HEK293 (cell line): ENCODE data around the gene PDZK1IP1.

Experiments
- CTCF ChIA-PET: fragments of 350-600 bp; formaldehyde crosslinking; extraction: SDS; loops from one replicate; lab custom pipeline; 2021; ENCODE audit warnings: antibody characterized with exemption; lab: Yijun Ruan, JAX
- POLR2A ChIA-PET: fragments of 300-600 bp; formaldehyde crosslinking; extraction: SDS; loops from one replicate; lab custom pipeline; 2020; ENCODE audit warnings: antibody characterized with exemption, inconsistent platforms; lab: Yijun Ruan, JAX
- H3K27ac ChIP-seq: fragments of 200-500 bp; sonication (Bioruptor generic); 2 replicates; pipeline ENCODE4 v1.5.1; 2014; ENCODE audit warnings: low read depth, low read length, control low read depth, inconsistent platforms; ENCODE audit errors: extremely low read depth
- H3K36me3 ChIP-seq, 2 experiments: fragments of 200-500 bp in 1 of 2; sonication (Bioruptor generic) in 1 of 2; 1 replicate in 1 of 2; 2 replicates in 1 of 2; pipeline ENCODE4 v1.5.1; 2014 to 2017; ENCODE audit warnings: inconsistent platforms in 2 of 2, low read length in 2 of 2; ENCODE audit not compliant: control insufficient read depth in 2 of 2, insufficient read depth in 1 of 2
- H3K4me1 ChIP-seq: fragments of 200-500 bp; sonication (Bioruptor generic); 2 replicates; pipeline ENCODE4 v1.5.1; 2014; ENCODE audit warnings: mild to moderate bottlenecking, low read length, inconsistent platforms; ENCODE audit not compliant: control insufficient read depth, insufficient read depth
- H3K4me3 ChIP-seq: 2 replicates; pipeline ENCODE4 v1.5.1; 2011; ENCODE audit warnings: low read depth, mild to moderate bottlenecking, control low read depth, low read length, moderate library complexity
- H3K9me3 ChIP-seq: fragments of 200-500 bp; sonication (Bioruptor generic); 2 replicates; pipeline ENCODE4 v1.5.1; 2014; ENCODE audit warnings: low read depth, low read length, inconsistent platforms; ENCODE audit not compliant: control insufficient read depth, insufficient read depth
- BCL11B ChIP-seq: fragments of 450-650 bp; formaldehyde crosslinking; IDR thresholded peaks from 2 replicates; pipeline ENCODE4 v1.5.1; 2016; ENCODE audit warnings: low read depth, missing biosample characterization, missing genetic modification characterization
- EGR2 ChIP-seq: fragments of 450-650 bp; formaldehyde crosslinking; IDR thresholded peaks from 2 replicates; pipeline ENCODE4 v1.5.1; 2016; ENCODE audit warnings: low read depth, missing biosample characterization, missing genetic modification characterization
- GLI2 ChIP-seq: fragments of 450-650 bp; formaldehyde crosslinking; IDR thresholded peaks from 2 replicates; pipeline ENCODE4; 2017; ENCODE audit warnings: missing biosample characterization, missing genetic modification characterization, low read depth, borderline replicate concordance
- KLF1 ChIP-seq: fragments of 450-650 bp; formaldehyde crosslinking; IDR thresholded peaks from 2 replicates; pipeline ENCODE4 v1.5.1; 2016; ENCODE audit warnings: missing biosample characterization, missing genetic modification characterization
- KLF7 ChIP-seq: fragments of 450-650 bp; formaldehyde crosslinking; IDR thresholded peaks from 2 replicates; pipeline ENCODE4 v1.5.1; 2016; ENCODE audit warnings: missing biosample characterization, missing genetic modification characterization, borderline replicate concordance
- PRDM10 ChIP-seq: fragments of 450-650 bp; formaldehyde crosslinking; IDR thresholded peaks from 2 replicates; pipeline ENCODE4 v1.5.1; 2016; ENCODE audit warnings: missing biosample characterization, missing genetic modification characterization
- ZFP3 ChIP-seq: fragments of 450-650 bp; formaldehyde crosslinking; IDR thresholded peaks from 2 replicates; pipeline ENCODE4 v1.5.1; 2016; ENCODE audit warnings: low read depth, missing biosample characterization, missing genetic modification characterization
- ZNF148 ChIP-seq: fragments of 450-650 bp; formaldehyde crosslinking; IDR thresholded peaks from 2 replicates; pipeline ENCODE4 v1.5.0; 2017; ENCODE audit warnings: missing biosample characterization, missing genetic modification characterization, borderline replicate concordance
- ZNF302 ChIP-seq: fragments of 450-650 bp; formaldehyde crosslinking; IDR thresholded peaks from 2 replicates; pipeline ENCODE4 v1.5.1; 2016; ENCODE audit warnings: missing biosample characterization, missing genetic modification characterization, low read depth
- ZNF521 ChIP-seq: fragments of 450-650 bp; formaldehyde crosslinking; IDR thresholded peaks from 2 replicates; pipeline ENCODE4 v1.5.1; 2017; ENCODE audit warnings: missing biosample characterization, mild to moderate bottlenecking, missing genetic modification characterization
- ZNF692 ChIP-seq: fragments of 450-650 bp; formaldehyde crosslinking; IDR thresholded peaks from 2 replicates; pipeline ENCODE4 v1.5.1; 2016; ENCODE audit warnings: missing biosample characterization, missing genetic modification characterization

Gene PDZK1IP1

GRCh38 chr1:47232187-47232874, 42.5 kb upstream of the PDZK1IP1 start, which contains the start of gene TAL1 (continued):
- TF ChIP-seq ZNF148 (tag by site-specific recombination) (no peak), KLF1 (no peak), ZNF302 (tag by site-specific recombination) (no peak), PRDM10 (tag by site-specific recombination) (no peak), ZNF521 (tag by site-specific recombination) (no peak), EGR2 (tag by site-specific recombination) (no peak)

- no peak for TF ChIP-seq GLI2 (tag by site-specific recombination)
- no peak for TF ChIP-seq ZFP3 (tag by site-specific recombination)
- no peaks in the 10 kb centered on the region for H3K36me3 ChIP-seq
- H3K9me3 ChIP-seq, result no peaks in the 10 kb centered on the region
- no peak overlapping the region for H3K27ac ChIP-seq
- no peak overlapping the region for H3K4me3 ChIP-seq
- CTCF ChIA-PET, result no interaction called here
- no peaks in the 10 kb centered on the region for H3K4me1 ChIP-seq
- POLR2A ChIA-PET, result no interaction called here
These were observed 41.7 kb upstream of the PDZK1IP1 start for GRCh38 chr1:47231301-47232186.

- ChIA-PET POLR2A (no interaction called here), CTCF (interaction anchor here (1.2 kb wide), 1 partner anchor 28 kb away, joined by 4 read pairs; no protein-coding TSS in a partner anchor)
- Histone ChIP-seq H3K4me3 (no peak overlapping the region), H3K27ac (no peak overlapping the region), H3K36me3 (no peaks in the 10 kb centered on the region), H3K9me3 (no peaks in the 10 kb centered on the region), H3K4me1 (no peaks in the 10 kb centered on the region)
- TF ChIP-seq KLF7 (no peak), BCL11B (no peak), PRDM10 (tag by site-specific recombination) (no peak), ZNF692 (no peak)
These were observed 41.0 kb upstream of the PDZK1IP1 start for GRCh38 chr1:47230692-47231300.
